HG02840 (cell line): ENCODE data around the gene SIRT2.

Source experiments
- ATAC-seq: cut with Tn5 transposase; IDR thresholded peaks from one replicate; pipeline ENCODE4 v1.9.1; 2021; ENCODE audit warnings: mild to moderate bottlenecking, moderate library complexity, moderate number of reproducible peaks; ENCODE audit not compliant: unreplicated experiment, low FRiP score

The SIRT2 gene

DNA sequence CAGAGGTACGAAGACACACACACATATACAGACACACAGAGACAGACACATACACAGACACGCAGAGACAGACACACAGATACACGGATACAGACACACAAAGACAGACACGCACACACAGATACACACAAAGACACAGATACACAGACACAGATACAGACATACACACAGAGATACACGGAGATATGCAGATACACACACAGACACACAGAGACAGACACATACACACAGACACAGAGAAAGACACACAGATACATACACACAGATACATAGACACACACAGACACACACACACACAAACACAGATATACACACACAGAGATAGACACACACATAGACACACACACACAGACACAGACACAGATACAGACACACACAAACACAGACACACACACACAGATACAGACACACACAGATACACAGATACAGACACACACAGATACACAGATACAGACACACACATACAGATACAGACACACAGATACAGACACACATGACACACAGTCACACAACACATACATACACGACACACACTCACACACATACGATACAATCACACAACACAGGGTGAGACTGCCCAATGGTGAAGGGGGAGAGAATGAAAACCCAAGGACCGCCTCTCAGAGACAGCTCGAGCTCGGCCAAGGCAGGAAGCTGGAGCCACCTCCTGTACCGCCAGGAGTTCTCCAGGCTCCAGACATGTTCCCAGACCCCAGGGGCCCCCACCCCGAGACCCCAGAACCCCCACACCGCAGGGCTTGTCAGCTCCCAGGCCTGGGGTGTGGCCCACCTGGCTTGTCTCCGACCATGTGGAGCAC is 21.4 kb upstream of the SIRT2 start:
- ATAC-seq: no peak

DNA sequence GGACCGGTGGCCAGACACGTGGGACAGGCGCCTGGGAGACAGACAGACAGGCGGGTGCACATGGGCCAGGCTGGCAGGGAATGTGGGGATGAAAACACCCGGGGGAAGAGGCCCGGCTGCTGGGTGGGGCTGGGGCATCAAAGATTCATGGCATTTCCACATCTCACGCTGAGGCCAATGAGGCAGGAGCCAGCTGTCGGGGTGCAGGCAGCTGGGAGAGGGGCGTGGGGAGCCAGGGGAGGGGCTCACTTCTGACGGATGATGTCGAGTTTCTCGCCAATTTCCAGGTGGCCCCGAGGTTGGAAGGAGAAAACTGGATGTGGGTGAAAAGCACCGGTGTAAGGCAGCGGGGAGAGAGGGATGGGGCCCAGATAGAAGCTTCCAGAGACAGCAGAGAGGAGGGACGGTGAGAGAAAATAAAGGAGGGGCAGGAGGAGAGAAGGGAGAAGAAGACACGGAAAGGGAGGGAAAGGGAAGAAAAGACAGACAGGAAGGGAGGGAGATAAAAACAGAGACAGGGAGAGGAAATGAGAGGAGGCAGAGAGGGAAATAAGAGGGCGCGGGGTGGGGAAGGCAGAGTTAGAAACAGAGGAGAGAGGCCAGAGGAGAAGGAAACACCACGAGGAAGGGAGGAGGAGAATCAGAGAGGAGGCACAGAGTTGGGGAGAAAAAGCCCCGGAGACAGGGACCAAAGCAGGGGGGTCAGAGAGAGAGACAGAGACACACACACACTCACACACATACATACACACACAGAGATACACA is 20.6 kb upstream of the SIRT2 start:
- ATAC-seq: no peak

DNA sequence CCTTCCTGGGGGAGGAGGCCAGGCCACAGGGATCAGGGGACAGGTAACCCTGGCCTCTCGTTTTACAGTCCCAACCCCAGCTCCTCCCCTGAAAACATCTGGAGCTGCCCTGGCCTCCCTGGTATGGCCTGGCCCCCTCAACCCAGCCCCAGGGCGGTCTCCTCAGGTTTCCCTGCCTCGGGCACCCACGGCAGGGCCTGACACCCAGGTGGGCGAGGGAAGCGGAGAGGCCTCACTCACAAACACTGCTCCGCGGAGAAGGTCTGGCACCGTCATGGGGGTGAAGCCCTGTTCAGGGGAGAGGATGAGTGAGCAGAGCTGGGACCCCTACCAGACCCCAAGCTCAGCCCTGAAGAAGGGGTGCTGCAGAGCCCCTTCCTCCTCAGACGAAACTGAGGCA is 19.1 kb upstream of the SIRT2 start:
- ATAC-seq: no peak

DNA sequence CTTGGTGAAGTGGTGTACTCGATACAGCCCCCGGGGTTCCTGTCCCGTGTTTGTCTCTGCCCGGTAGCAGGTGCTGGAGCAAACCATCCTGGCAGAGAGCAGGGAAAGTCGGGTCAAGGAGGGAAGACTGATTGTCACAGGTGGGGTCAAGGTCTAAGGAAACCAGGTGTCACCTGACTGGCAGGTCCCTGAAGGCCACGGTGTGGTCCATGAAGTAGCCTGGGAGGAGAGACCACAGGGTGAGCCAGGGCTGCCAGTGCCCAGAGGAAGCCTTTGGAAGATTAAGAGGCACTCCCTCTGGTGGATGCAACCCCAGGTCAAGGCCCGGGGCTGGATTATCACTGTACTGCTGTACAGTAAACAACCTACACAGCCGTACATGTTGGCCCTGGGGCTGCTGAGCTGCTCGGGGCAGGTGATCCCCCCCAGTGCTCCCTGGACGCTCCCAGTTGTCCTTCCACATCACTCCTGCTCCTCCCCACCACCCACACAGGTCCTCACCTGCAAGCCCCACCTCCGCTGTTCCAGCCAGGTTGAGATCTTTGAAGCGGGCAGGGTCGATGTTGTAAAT is 18.6 kb upstream of the SIRT2 start:
- ATAC-seq: no peak

DNA sequence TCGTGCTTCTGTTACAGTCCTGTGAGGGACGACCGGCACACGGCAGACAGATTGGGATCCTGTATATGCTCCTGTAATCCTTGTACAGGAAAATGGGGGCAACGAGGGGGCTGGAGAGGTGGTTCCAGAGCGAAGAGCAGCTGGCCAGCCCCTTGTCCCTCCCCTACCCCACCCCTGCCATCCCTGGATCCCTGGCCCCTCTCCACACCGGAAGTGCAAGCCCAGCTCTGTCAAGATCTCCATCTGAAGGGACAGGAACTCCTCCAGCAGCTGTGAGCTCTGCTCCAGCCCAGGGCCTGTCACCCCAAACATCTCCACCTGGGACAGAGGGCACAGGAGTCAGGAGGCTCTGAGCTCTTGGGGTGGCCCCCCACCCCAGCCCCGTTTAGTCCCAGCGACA is 18.1 kb upstream of the SIRT2 start:
- no peak for ATAC-seq

DNA sequence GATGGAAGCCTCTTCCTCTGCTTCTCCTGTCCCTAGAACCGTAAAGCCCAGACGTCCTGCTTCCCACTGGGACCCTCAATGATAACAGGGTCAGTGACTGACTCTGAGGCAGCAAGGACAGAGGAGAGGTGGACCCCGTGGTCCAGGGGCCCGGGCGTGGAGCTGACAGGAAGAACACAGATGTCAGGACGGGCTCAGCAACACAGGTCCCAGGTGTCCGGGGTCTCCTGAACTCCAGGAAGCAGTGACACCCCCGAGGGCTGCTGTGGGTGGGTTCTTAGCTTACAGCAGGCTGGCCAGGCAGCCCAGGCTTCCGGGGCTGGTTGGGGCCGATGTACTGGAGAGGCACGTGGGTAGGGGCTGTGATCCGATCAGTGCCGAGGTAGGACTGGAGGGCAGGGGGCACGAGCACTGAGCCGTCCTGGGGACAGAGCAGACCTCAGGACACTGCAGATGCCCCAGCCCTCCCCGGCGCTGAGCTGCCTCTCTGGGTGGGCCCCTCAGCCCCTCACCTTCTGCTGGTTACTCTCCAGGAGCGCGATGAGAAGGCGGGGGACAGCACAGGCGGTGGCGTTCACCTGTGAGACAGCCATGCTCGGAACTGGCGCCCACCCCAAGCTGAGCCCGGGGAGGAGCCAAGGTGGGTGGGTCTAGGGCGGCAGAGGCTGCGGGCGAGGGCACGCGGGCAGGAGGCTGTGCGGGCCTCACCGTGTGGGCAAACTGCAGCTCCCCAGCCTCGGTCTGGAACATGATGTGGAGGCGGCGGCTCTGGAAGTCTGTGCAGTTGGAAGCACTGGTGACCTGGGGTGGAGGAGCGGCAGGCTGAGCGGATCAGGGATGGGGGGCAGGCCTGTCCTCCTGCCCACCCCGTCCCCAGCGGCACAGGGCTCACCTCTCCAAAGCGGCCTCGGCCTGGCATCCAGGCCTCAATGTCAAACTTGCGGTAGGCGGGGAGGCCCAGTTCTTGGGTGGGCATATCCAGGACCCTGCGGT is 16.2 kb upstream of the SIRT2 start:
- no peak for ATAC-seq

DNA sequence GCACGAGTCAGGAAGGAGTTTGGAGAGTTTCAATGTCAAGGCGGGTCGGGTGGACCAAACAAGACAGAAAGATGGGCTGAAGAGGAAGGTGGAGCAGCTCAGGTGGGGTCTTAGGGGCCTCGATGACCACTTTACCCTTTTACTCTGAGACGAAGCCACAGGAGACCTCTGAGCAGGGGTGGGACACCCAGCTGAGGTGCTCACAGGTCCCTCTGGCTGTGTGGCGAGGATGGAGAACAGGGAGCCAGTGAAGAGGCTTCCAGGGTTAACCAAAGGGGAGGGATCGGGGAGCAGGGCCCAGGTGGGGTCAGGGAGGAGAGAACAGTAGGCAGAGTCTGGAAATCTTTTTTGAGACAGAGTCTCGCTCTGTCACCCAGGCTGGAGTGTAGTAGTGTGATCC is 14.5 kb upstream of the SIRT2 start:
- no peak for ATAC-seq

DNA sequence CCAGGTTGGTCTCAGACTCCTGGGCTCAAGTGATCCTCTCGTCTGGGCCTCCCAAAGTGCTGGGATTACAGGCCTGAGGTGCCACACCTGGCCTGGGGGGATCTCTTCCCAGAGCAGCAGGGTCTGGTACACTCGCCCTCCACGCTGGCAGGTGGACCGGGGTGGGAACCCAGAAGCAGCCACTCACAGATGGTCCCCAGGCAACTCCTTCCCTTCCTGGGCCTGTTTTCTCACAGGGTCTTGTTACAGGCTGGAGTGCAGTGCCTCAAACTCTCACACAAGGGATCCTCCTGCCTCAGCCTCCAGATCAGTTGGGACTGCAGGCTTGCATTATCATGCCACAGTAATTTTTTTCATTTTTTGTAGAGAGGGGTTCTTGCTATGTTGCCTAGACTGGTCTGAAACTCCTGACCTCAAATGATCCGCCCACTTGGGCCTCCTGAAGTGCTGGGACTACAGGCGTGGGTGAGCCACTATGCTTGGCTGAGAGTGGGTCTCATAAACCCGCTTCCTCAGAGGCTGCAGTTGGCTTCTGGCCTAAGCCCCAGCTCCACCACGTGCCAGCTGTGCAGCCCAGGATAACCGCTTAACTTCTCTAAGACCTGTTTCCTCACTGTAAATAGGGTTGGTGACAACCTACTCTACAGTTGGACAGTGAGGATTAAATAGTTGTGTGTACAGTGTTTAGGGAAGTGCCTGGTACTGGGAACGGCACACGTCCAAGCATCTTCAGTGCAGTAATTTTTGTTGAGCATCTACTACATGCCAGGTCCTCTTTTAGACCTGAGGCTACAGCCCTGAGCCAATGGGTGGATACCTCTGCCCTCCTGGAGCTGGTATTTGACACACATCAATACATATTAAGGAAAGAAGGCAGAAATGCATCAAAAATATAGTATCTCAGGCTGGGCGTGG is 13.4 kb upstream of the SIRT2 start:
- no peak for ATAC-seq

DNA sequence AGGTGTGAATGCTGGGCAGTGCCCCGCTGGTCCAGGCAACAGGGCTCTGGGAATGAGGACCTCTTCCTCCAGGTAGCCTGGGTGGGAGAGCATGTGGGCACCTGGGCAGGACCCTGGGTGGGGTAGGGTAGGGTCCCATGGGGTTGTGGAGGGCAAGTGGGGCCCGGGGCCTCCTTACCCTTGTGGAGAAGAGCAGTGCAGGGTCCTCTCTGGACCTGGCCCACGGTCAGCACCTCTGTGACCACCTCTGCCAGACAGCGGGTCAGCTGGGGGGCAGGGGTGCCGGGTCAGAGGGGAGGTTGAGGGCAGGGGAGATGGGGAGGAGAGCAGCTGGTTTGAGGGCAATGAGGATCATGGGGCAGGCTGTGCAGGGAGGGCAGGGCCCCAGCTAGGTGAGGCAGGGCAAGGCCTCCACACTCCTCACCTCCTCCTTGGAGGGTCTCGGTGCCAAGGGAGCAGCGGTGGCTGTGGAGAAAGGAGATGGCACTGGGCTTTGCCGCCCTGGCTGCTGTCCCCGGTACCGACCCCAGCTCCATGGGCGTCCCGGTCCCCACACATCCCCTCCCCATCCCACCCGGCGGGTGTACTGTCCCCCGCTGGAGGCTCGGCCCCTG is 12.1 kb upstream of the SIRT2 start:
- ATAC-seq: no peak

DNA sequence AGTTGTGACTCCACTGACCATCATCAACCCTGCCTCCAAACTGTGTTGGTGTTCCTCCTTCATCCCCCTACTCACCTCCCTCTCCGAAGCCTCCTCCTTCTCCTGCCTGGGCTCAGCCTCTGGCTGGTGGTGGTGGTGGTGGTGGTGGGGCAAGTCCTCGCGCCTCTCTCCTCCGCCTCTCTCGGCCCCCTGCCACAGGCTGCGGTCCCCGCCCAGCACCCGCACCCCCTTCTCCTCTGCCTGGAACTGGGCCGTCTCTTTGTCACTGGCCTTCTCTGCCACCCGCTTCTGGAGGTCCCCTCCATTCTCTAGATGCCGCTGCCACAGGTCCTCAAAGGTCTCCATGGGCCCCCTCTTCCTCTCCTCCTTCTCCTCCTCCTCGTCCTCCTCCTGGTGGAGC is 11.1 kb upstream of the SIRT2 start:
- no peak for ATAC-seq

DNA sequence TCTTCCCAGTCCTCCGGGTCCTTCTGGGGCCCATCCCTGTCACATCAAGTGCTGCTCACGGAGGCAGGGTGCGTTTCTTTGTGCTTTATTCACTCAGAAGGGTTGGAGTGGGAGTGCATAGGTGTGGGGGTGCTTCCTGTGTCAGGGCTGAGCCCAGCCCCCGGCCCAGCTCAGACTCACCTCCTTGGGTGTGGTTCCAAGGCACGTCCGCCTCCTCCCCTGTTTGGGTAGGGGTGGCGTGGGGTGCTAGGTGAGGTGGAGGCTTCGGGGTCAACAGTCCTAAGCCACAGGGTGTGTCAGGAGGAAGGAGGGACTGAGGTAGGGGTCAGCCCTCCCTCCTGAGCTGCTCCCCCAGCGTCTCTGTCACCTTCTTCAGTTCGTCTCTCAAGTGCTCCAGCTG is 9.5 kb upstream of the SIRT2 start:
- no peak for ATAC-seq

DNA sequence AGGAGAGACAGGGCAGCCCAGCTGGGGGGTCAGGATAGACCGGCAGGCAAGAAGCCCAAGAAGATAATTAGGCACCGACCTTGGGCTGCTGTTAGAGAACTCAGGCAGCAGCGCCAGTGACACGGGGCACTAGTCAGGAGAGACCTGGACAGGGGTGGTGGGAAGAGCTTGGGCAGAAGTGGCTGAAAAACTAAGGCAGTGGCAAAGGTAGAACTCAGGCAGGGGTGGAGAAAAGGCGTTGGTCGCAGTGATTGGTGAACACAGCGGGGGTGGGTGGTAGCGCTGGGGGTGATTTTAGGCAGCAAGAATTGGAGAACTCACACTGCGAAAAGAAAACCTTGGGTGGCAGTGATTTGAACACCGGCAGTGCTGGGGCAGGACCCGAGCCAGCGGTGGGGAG is 8.3 kb upstream of the SIRT2 start:
- ATAC-seq: no peak

DNA sequence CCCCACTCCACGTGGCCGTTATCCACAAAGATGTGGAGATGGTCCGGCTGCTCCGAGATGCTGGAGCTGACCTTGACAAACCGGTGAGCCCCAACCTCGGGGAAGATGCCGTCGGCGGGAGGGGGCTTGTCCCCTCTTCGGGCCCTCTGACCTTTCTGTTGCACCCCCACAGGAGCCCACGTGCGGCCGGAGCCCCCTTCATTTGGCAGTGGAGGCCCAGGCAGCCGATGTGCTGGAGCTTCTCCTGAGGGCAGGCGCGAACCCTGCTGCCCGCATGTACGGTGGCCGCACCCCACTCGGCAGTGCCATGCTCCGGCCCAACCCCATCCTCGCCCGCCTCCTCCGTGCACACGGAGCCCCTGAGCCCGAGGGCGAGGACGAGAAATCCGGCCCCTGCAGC is 7.8 kb upstream of the SIRT2 start:
- no peak for ATAC-seq

DNA sequence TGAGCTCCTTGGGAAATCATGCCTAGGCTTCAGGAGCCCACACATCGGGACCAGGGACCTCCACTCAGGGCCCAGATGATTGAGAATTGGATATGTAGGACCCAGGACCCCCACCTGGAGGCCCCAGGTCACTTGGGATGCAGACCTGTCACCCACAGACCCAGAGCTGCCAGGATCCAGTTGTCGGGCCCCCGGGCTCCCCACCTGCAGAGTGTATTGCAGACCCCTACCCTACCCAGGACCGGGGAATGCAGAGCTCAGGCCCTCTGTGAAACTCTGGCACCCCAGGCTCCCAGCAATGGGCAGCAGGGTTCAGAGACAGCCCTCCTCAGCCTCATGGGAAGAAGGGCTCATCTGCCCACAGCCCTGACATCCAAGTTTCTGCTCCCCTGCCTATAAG is 6.2 kb upstream of the SIRT2 start:
- no peak for ATAC-seq

DNA sequence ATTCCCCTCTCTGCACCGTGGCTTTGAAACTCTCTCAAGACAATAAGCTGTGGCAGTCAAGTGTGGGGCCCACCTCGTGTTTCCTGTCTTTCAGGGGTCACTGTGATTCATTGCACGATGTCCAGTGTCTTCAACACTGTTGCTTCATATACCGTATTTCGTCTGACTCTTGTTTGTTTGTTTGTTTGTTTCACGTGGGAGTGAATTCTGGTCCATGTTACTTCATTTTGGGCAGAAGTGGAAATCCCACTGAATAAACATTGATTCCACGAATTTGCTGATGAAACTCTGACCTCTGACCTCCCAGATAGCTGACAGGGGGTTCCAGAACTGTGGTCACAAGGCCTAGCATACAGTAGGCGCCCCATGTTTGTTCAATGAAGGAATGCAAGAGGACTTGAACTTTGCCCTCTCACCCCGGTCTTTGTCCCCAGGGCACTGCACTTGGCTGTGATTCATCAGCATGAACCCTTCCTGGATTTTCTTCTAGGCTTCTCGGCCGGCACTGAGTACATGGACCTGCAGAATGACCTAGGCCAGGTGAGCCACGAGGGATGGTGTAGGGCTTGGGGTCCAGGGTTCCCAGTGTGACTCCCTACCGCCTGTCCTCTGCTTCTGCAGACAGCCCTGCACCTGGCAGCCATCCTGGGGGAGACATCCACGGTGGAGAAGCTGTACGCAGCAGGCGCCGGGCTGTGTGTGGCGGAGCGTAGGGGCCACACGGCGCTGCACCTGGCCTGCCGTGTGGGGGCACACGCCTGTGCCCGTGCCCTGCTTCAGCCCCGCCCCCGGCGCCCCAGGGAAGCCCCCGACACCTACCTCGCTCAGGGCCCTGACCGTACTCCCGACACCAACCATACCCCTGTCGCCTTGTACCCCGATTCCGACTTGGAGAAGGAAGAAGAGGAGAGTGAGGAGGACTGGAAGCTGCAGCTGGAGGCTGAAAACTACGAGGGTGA is 5.4 kb upstream of the SIRT2 start:
- ATAC-seq: no peak

DNA sequence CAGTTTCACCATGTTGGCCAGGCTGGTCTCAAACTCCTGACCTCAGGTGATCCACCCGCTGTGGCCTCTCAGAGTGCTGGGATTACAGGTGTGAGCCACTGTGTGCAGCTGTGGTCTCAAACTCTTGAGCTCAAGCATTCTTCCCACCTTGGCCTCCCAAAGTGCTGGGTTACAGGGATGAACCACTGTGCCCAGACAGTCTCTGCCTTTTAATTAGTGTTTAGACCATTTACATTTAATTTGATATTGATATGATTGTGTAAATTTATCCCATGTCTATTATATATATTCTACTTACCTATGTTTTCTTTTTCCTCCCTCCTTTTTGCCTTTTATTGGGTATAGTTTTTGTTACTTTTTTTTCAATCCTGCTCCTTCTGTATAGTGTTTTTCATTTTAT is 2.3 kb upstream of the SIRT2 start:
- no peak for ATAC-seq

DNA sequence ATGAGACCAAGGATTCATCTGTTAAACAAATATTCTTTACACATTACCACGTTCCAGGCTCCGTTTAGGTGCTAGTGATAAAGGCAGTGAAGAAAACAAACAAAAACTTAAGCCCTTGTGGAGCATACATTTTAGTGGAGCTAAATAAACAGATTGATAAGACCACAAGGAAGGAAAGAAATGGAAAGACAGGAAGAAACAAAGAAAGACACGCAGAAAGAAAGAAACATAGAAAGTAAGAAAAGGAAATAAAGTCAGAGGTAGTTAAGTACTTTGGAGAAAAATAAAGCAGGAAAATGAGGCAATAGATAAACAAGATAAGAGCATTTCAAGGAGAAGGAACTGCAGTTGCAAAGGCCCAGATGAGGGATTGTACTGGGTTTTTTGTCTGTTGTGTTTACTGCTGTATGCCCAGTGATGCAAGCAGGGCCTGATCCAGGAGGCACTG is 1.3 kb upstream of the SIRT2 start:
- ATAC-seq: no peak

DNA sequence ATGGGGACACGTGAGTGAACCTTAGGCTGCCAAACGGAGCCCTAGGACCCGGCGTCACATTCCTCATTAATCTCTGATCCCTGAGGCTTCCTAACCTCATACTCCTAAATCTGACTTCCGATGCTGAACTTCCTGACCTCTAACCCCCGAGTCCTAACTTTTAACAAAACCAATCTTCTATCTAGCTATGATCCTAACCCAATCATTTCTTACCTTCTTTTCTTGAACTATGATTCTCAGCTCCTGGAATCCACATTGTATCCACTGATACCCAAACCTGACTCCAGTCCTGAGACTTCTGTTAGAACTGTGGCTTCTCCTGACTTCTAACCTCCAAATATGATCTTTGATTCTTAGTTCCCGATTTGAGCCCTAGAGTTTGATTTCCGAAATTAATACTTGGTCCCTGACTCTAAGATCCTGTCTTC is 798 bp upstream of the SIRT2 start:
- ATAC-seq: no peak
